Activated T-cell treated with anti-CD3 and anti-CD28 coated beads, Interleukin-2, amount 50 U/mL, for 4 hours (primary cell): ENCODE measurements around the gene MS4A14. TPM values are rescaled to one million over a fixed set of nuclear protein-coding genes. Genes with fewer than 3 reads are reported as not detected.

Experiments
- ATAC-seq, 2 donors: fragments of 200-7000 bp; cut with Tn5 transposase; one replicate each; pipeline ENCODE4 v1.10.0; 2021
- DNase-seq: peaks from one replicate; pipeline ENCODE4 v3.0.0-alpha.2; 2020
- H3K27me3 Mint-ChIP-seq: one replicate; pipeline ENCODE4 v1.8.0; 2021; ENCODE audit warnings: low read depth, mixed read lengths
- H3K36me3 Mint-ChIP-seq: one replicate; pipeline ENCODE4 v1.8.0; 2022; ENCODE audit warnings: mixed read lengths; ENCODE audit not compliant: insufficient read depth
- H3K4me1 Mint-ChIP-seq: one replicate; pipeline ENCODE4 v1.8.0; 2021; ENCODE audit warnings: low read depth, mixed read lengths
- H3K4me3 Mint-ChIP-seq: one replicate; pipeline ENCODE4 v1.8.0; 2021; ENCODE audit warnings: mild to moderate bottlenecking, moderate library complexity, mixed read lengths
- H3K9me3 Mint-ChIP-seq: one replicate; pipeline ENCODE4 v1.8.0; 2021; ENCODE audit warnings: mixed read lengths
- total RNA-seq, 3 donors: library from RNA; stranded (reverse); gene quantifications; one replicate each; pipeline ENCODE4 v1.2.1, GENCODE V29; 2021

Gene MS4A14
- total RNA-seq, 3 donors from 2014 or later = not detected

DNA sequence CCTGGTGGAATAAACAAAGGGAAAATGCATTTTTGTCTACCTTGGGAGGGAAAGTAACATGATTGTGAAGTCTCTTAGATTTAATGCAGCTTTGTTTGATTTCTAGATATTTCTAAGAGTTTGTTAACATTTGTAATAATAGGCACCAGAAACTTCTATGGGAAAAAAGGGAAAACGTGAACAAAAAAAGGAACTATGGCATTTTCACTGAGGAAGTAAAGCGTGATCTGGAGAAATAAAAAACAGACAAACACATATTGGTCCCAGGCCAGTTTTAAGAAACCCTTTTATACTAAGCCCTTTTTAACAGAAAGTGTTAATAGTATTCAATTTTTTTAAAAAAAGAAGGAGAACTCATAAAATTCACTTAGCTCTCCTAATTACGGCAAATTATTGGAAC is 24.9 kb upstream of the MS4A14 start:
- Mint-ChIP-seq H3K9me3 (no peaks in the 10 kb centered on the region), H3K4me1 (no peaks in the 10 kb centered on the region), H3K27me3 (peaks cover 14% of the 10 kb centered on the region), H3K36me3 (no peaks in the 10 kb centered on the region), H3K4me3 (no peak overlapping the region)
- DNase-seq = no peak
- no peak for ATAC-seq

DNA sequence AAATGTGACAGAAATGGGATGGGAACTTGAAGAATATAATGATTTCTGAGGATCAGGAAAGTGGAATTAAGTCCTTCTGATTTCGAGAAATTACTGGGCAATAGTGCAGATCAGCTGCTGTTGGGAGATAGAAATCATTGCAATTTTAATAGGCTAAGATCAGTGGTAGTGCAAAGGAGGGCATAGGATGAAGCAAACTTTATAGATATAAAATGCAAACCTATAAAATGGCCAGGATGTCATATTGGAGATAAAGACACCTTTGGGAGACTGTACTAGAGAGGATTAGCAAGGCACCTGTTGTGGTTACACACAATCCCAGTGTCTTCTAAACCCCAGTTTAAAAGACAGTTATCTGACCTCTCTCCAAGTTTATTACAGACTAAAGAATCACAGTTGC is 24.4 kb upstream of the MS4A14 start:
- no peak overlapping the region for H3K4me3 Mint-ChIP-seq
- no peaks in the 10 kb centered on the region for H3K36me3 Mint-ChIP-seq
- no peaks in the 10 kb centered on the region for H3K4me1 Mint-ChIP-seq
- no peaks in the 10 kb centered on the region for H3K9me3 Mint-ChIP-seq
- peaks cover 14% of the 10 kb centered on the region for H3K27me3 Mint-ChIP-seq
- ATAC-seq (no peak), DNase-seq (no peak)

DNA sequence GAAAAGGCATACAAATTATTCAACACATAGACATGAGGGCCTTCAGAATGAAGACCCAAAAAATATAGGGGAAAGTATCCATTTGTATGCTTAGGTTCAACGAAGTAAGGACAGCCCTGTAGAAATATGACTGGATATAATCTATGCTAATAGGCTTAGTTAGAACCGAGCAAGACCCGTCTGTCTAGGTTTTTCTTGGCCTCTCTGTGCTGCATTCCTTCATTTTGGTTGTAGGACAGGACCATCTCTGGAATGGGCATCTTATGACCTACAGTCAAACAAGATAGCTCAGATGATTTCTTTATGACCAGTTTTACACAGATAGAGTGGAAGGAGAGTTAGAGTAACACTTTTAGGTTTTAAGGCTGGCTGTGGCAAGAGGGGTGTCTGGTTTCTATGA is 23.5 kb upstream of the MS4A14 start:
- Mint-ChIP-seq H3K9me3 (no peaks in the 10 kb centered on the region), H3K27me3 (peaks cover 16% of the 10 kb centered on the region), H3K4me3 (no peak overlapping the region), H3K36me3 (no peaks in the 10 kb centered on the region), H3K4me1 (peaks cover 2% of the 10 kb centered on the region)
- DNase-seq (no peak), ATAC-seq (no peak)

DNA sequence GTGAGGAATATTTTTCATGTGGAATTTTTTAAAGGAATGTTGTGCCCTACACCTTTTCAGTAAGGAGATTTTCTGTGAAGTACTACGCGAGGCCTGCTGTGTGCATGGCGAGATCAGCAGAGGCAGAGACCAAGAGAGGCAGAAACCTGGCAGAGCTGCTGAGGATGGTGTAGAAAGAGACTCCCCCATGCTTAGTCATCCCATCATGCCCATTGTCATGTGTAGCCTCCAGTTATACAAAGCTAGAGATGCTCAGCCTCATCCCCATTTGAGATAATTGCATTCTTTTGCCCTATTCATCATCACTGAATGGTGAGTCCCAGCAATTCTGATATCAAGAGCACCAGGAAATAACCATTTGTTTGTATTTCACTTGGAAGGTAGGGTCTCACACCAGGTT is 20.9 kb upstream of the MS4A14 start:
- DNase-seq (no peak), ATAC-seq (no peak)
- peaks cover 21% of the 10 kb centered on the region for H3K27me3 Mint-ChIP-seq
- no peaks in the 10 kb centered on the region for H3K9me3 Mint-ChIP-seq
- H3K36me3 Mint-ChIP-seq = no peaks in the 10 kb centered on the region
- peaks cover 5% of the 10 kb centered on the region for H3K4me1 Mint-ChIP-seq
- no peak overlapping the region for H3K4me3 Mint-ChIP-seq

DNA sequence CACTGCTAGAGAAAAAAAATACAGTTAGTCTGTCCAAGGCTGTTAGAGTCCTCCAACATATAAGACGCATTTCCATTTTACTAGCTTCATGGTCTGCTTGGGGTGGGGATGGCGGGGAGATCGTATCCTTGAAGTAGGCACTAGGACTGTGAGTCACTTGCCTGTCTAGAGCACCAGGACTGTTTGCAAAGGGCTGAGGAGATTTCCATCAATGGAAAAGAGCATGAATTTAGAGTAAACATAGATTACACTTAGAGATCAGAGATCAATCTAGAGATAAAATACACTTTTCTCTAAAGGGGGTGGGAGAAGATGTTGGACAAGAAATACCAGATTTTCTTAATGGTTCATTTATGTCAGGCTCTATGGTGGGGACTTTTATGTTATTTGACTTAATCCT is 19.7 kb upstream of the MS4A14 start:
- H3K27me3 Mint-ChIP-seq = peaks cover 22% of the 10 kb centered on the region
- no peaks in the 10 kb centered on the region for H3K9me3 Mint-ChIP-seq
- H3K4me3 Mint-ChIP-seq = no peak overlapping the region
- H3K4me1 Mint-ChIP-seq = peaks cover 5% of the 10 kb centered on the region
- ATAC-seq (no peak), DNase-seq (no peak)
- no peaks in the 10 kb centered on the region for H3K36me3 Mint-ChIP-seq

DNA sequence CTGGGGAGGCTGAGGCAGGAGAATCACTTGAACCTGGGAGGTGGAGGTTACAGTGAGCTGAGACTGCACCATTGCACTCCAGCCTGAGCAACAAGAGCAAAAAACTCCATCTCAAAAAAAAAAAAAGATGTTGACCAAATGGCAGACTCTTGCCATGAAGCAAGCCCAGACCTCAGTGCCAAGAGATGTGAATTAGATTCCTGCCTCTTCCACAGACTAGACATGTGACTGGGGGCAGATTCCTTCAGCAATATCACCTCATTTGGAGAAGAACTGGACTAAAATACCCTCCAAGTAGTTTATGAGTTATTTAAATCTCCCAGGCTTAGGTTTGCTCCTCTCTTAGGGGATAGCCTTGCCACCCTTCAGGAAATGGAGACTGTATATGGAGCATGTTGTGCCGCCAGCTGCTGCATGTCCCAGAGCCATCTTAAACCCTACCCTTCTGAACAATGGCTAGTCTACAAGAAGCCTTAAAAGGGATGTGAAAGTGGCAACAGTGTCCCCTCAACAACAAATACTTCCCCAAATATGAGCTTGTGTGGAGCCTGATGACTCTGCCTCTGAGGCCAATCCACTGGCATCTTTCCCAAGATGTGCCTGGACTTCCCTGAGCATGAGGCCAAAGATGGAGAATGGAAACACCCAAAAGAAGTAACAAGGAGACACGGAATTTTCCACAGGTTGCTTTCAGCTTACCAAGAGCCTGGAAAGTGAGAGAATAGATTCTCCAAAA is 18.7 kb upstream of the MS4A14 start:
- ATAC-seq = no peak
- no peak for DNase-seq
- H3K36me3 Mint-ChIP-seq = no peaks in the 10 kb centered on the region

DNA sequence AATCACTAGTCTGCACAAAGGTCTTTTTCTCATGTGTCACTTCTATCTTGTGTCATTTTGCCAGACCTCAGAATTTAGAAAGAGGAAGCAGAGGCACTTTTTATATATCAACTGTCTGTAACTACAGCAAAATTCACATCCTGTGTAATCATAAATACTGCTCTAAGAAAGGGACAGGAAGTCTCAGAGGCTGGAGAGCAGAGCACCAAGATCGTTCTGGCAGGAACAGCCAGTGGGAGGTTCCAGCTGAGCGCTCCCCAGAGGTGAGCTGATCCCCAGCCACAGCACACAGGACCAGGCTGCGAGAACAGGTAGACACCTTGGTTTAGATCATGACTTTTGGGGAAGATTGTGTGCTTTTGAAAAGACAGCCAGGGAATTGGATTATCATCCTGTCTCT is 17.9 kb upstream of the MS4A14 start, which contains the start of gene MS4A7:
MS4A7 (plus strand) TSS at position 179 of the 400 bp plus-strand sequence. CDS start 4,610 bp downstream, outside the sequence.
- peaks cover 31% of the 10 kb centered on the region for H3K27me3 Mint-ChIP-seq
- ATAC-seq (no peak), DNase-seq (no peak)
- no peaks in the 10 kb centered on the region for H3K36me3 Mint-ChIP-seq
- peaks cover 5% of the 10 kb centered on the region for H3K4me1 Mint-ChIP-seq
- H3K9me3 Mint-ChIP-seq = no peaks in the 10 kb centered on the region
- no peak within 1 kb of the TSS for H3K4me3 Mint-ChIP-seq

More for the DNA sequence above, 18.7 kb upstream of the MS4A14 start:
- Mint-ChIP-seq H3K27me3 (peaks cover 30% of the 10 kb centered on the region), H3K4me3 (no peak overlapping the region), H3K9me3 (no peaks in the 10 kb centered on the region), H3K4me1 (peaks cover 5% of the 10 kb centered on the region)

DNA sequence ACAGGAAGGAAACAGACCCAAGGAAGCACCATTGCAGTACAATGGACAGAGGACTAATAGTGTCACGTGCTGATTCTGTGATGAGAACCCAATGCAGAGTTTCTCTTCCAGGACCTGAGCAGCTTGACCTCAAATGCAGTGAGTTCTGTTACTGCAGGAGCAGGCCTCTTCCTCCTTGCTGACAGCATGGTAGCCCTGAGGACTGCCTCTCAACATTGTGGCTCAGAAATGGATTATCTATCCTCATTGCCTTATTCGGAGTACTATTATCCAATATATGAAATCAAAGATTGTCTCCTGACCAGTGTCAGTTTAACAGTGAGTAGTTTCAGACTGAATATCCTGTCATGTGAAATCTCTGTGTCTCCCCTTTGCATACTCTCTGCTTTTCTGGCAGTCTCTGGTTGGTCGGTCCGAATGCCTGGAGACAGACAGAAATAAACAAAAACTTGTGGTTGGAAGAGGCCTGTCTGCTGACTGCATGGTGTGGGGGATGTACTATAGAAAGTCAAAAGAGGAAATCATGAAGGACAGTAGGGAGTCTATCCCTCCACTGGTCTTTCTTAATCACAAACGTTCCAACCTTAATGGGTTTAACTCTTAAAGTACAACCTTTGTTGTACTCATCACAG is 6.9 kb upstream of the MS4A14 start:
- ATAC-seq = no peak
- Mint-ChIP-seq H3K27me3 (no peaks in the 10 kb centered on the region), H3K4me1 (no peaks in the 10 kb centered on the region), H3K36me3 (no peaks in the 10 kb centered on the region), H3K9me3 (no peaks in the 10 kb centered on the region), H3K4me3 (no peak overlapping the region)
- DNase-seq = no peak

DNA sequence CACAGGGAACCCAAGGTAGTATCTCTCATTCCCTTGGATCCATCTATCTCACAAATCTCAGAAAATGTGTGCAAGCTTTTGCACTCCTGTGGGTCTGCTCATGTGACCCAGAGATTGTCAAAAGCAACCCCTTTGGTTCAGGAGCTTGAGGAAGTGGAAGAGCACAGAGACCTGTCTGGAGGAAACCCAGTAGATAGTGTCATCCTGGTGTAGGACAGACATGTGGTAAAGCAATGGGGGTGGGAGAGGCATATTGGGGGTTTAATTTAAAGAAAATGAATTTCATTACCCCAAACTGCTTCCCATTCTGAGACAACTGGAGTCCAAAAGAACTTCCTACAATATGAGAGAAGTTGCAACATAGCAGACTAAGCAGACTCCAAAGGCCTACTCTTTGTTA is 5.8 kb upstream of the MS4A14 start:
- Mint-ChIP-seq H3K4me3 (no peak overlapping the region), H3K4me1 (no peaks in the 10 kb centered on the region), H3K27me3 (no peaks in the 10 kb centered on the region), H3K9me3 (no peaks in the 10 kb centered on the region), H3K36me3 (no peaks in the 10 kb centered on the region)
- DNase-seq (no peak), ATAC-seq (no peak)

DNA sequence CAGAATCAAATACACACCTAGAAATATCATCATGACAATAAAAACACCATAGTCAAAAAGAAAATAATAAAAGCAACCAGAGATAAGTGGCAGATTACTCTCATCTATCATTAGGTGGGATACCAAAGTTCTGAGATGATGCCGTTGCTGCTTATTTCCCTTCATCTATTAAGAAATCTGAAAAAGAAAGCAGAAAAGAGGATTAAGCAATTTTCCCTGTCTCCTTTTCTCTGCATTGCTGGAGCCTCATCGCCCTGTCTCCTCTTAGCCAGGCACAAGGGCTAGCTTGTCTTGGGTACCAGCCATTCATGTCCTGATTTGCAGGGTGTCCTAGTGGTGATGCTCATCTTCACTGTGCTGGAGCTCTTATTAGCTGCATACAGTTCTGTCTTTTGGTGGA is 3.9 kb upstream of the MS4A14 start:
- H3K36me3 Mint-ChIP-seq = no peaks in the 10 kb centered on the region
- no peak for DNase-seq
- peaks cover 3% of the 10 kb centered on the region for H3K4me1 Mint-ChIP-seq
- no peaks in the 10 kb centered on the region for H3K9me3 Mint-ChIP-seq
- no peak overlapping the region for H3K4me3 Mint-ChIP-seq
- no peaks in the 10 kb centered on the region for H3K27me3 Mint-ChIP-seq
- no peak for ATAC-seq

DNA sequence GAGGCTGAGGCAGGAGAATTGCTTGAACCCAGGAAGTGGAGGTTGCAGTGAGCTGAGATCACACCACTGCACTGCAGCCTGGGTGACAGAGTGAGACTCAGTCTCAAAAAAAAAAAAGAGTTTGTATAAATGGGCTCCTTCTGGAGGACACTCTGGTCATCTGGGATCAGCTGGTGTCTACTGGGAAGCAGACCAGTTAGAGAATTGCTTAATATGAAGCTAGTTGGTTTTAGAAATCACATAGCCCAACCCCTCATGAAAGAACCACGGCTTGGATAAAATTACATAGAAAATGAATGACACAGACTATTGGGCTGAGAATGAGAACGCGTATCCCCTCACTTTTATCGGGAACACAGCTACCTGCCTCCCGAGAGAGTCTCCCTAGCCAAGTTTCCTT is 3.2 kb upstream of the MS4A14 start:
- no peak overlapping the region for H3K4me3 Mint-ChIP-seq
- no peak for DNase-seq
- H3K9me3 Mint-ChIP-seq = no peaks in the 10 kb centered on the region
- ATAC-seq = no peak
- no peaks in the 10 kb centered on the region for H3K27me3 Mint-ChIP-seq
- no peaks in the 10 kb centered on the region for H3K36me3 Mint-ChIP-seq
- H3K4me1 Mint-ChIP-seq = peaks cover 3% of the 10 kb centered on the region

DNA sequence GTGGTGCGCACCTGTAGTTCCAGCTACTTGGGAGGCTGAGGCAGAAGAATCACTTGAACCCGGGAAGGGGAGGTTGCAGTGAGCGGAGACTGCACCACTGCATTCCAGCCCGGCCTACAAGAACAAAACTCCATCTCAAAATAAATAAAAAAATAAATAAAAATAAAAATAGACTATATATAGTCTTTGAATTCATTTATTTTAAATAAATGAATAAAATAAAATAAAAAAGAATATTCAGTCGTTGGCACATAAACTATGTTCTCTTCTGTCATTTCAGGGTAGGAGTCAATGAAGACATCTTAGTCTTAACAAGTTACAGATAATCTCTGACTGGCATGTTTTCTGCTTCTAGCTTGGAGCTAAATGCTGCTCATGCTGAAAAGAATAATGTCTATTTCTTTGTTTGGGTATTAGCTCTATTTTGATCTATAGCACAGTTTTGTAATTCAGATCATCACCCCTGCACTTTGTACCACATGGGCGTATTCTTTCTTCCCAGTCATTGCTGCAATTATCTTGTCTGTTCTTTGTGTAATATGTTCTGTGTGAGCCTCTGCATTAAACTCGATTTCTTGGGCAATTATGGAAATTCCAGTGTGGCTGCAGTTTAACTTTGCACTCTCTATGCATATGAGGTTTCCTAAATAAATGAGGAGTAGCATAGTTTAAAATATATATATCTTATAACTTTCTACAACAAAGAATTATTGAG is 1.4 kb upstream of the MS4A14 start:
- Mint-ChIP-seq H3K36me3 (no peaks in the 10 kb centered on the region), H3K9me3 (no peaks in the 10 kb centered on the region), H3K27me3 (no peaks in the 10 kb centered on the region), H3K4me3 (no peak overlapping the region), H3K4me1 (peaks cover 3% of the 10 kb centered on the region)
- ATAC-seq (no peak), DNase-seq (no peak)

DNA sequence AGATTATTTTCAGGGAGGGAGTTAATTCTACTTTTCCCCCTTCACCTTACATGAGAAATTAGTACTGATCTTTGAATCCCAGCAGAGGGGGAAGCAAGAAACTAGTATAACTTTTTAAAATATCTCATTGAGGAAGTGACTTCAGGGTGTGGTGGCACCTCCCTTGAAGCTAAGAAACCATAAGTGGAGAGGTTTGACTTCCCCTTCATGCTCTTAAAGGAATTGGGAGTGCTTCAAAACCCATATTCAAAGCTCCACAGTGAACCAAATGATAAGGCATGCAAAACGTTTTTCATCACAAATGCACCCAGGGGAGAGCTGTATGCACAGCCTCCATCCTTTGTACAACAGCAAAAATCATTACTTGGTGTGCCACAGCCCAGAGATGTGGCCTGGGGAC is 540 bp downstream of the MS4A14 start:
- ATAC-seq (no peak), DNase-seq (no peak)
- no peaks in the 10 kb centered on the region for H3K9me3 Mint-ChIP-seq
- H3K27me3 Mint-ChIP-seq = peaks cover 3% of the 10 kb centered on the region
- H3K4me3 Mint-ChIP-seq = no peak overlapping the region
- H3K4me1 Mint-ChIP-seq = peaks cover 3% of the 10 kb centered on the region
- H3K36me3 Mint-ChIP-seq = no peaks in the 10 kb centered on the region

DNA sequence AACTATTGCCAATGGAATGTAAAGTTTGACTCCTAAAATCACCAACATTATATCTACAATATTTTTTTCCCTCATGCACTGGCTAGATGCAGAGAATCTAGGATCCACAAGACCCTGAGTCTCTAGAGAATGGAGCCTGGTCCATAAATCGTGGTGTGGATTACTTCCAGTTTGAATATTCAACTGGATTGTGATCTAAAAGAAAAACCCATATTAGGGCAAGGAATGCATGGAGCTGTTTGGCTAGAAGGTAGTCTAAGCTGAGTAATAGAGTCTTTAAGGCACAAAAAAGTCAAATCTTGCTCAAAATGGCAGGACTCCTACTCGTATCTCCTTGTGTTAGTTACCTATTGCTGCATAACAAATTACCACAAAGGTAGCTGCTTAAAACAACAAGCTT is 23.8 kb downstream of the MS4A14 start:
- Mint-ChIP-seq H3K27me3 (peaks cover 30% of the 10 kb centered on the region), H3K36me3 (no peaks in the 10 kb centered on the region), H3K4me3 (no peak overlapping the region), H3K9me3 (peaks cover 5% of the 10 kb centered on the region), H3K4me1 (no peaks in the 10 kb centered on the region)
- no peak for DNase-seq
- ATAC-seq = no peak

DNA sequence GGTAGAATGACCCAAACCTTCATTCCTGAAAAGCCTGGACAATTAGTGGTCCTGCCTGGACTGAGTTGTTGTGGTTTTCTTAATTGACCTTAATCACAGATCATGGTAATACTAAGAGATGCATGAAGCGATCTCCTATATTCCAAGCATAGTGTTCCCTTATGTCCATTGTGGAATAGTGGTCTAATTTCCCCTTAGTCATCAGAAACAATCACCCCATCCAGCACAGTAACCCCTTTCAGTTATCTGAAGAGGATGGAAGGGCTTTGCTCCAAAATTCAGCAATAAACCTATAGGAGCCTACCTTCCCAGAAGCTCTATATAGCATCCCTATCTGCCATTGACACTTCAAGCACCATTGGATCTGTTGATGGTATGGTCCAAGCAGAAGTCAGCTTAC is 26.4 kb downstream of the MS4A14 start:
- DNase-seq = no peak
- Mint-ChIP-seq H3K27me3 (peaks cover 16% of the 10 kb centered on the region), H3K36me3 (no peaks in the 10 kb centered on the region), H3K4me1 (no peaks in the 10 kb centered on the region), H3K4me3 (no peak overlapping the region), H3K9me3 (peaks cover 5% of the 10 kb centered on the region)
- no peak for ATAC-seq
